Fibroblast of skin of left quadriceps (primary cell): ENCODE measurements around the gene ZNF18.

Source experiments
- DNase-seq, 2 experiments: peaks; one replicate each; pipeline ENCODE4 v3.0.0-alpha.2; 2013; ENCODE audit warnings: low read depth in 2 of 2

Gene ZNF18, protein sequence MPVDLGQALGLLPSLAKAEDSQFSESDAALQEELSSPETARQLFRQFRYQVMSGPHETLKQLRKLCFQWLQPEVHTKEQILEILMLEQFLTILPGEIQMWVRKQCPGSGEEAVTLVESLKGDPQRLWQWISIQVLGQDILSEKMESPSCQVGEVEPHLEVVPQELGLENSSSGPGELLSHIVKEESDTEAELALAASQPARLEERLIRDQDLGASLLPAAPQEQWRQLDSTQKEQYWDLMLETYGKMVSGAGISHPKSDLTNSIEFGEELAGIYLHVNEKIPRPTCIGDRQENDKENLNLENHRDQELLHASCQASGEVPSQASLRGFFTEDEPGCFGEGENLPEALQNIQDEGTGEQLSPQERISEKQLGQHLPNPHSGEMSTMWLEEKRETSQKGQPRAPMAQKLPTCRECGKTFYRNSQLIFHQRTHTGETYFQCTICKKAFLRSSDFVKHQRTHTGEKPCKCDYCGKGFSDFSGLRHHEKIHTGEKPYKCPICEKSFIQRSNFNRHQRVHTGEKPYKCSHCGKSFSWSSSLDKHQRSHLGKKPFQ

DNA sequence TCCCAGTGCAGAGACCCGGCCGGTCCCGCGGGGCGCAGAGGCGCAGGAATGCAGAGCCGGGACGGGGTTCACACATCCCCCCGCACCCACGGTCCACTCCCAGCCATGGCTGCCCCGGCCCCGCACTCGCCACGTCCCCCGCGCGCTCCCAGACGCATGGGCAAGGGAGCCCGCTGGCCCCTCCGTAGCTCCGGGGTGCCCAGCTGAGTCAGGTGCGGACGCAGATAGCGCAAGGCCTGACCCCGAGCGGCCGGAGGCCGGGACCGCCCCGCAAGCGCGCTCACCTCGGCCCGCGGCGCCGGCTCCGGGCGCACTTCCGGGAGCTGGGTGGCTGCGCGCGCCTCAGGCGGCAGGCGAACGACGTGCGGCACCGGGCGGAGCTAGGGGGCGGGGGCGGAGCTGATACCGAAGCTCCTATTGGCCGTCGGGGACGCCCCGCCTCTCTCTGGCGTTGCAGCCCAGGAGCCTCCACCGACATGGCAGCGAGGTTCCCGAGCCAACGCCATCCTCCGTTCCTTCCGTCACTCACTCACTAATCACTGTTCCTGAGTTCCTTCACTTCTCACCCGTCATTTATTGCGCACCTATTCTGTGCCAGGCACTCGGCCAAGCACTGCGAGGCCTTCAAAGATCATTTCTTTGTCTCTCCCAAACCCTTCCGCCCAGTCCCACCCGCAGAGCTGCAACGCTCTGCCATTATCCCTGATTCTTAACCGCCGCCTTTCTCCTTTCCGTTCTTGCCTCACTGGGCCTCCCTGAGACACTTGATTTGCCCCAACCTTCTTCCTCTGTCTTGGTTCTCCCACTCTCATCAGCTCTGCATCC is at the start of gene ZNF18:
Gene ZNF18 (minus strand): TSS at position 329 of the 825 bp plus-strand sequence. CDS start 4,646 bp downstream, outside the sequence.
- DNase-seq: peak; percentile 79 to 80

DNA sequence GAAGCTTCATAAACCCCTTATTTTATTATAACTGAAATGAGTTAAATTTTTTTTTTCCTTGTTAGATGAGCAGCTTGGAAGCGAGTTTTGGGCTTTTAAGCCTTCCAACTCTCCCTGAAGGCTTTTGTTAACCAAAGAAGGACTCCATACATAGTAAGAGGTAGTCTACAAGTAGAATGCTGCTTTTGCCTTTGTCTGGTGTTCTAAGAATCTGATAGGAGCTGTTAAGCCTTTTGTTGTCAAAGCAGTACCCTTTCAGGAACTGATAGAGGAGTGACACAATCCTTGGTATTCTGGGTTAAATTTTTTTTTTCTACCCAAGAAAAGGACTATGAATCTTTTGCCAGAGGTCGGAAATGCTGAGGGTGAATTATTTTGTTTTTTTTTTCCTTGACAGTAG is 49.5 kb upstream of the ZNF18 start:
- no peak for DNase-seq

DNA sequence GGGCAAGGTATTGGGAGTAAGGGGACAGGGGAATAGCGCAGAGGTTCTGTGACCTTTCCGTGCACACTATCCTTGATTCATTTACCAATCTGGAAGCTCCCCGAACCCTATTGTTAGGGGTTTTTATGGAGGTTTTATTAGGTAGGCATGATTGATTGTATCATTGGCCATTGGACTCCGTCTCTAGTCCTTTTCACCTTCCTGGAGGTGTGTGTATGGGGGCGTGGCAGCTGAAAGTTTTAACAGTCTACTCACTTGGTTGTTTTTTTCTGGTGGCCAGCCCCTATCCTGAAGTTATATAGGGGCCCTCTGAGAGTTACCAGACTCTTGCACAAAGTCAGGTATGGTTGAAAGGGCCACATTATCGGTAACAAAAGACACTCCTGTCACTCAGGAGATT is 46.4 kb upstream of the ZNF18 start:
- DNase-seq: no peak

DNA sequence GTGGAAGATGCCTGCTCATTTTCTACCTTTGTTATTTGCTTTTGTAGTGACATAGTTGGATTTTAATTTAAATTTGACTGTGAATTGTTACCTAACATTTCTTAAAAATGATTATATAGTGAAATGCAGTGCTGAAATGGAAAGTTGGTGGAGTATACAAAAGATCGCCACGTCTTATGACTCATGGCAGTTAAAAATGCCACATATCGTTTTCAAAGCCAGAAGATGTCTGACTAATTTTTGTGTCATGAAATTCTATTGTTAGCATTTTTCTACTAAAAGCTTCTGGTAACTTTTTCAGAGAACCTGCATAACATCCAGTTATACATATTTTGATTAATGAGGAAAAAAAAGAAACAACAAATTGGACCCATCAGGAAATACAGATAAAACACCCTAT is 44.0 kb upstream of the ZNF18 start:
- DNase-seq: peak; percentile 45 to 58

DNA sequence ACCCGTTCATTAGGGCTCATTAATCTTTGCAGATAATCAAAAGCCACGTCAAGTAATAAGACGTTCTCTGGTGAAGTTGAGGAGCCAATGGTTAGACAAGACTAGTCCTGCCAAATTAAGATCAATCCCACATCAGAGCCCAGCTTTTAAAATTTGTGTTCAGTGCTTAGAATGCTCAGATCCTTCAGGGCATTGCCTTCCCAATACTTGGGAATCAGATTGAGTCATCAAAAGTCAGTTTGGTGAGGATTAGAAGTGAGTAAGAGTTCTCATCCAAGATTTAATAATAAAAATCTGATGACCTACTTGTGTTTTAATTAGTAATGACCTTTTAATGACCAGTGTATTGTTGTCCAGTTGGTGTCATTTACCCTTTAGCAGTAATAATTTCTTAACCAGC is 43.2 kb upstream of the ZNF18 start:
- DNase-seq: no peak

DNA sequence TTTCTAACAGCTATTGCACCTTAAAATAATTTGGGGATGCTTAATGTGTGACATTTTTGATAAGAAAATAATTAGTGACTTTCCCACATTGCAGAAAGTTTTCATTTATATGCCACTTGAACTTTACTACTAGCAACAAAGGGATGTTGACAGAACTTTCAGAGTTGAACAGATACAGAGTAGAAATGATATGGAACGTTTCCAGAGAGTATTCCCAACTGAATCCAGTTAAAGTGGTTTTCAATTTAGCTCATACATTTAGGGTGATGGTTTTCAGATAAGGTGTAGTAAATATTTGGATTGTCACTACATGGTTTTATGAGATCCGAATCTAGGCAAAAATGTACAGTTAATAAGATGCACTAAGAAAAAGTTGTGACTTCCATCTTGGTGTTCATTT is 40.7 kb upstream of the ZNF18 start:
- DNase-seq: no peak

DNA sequence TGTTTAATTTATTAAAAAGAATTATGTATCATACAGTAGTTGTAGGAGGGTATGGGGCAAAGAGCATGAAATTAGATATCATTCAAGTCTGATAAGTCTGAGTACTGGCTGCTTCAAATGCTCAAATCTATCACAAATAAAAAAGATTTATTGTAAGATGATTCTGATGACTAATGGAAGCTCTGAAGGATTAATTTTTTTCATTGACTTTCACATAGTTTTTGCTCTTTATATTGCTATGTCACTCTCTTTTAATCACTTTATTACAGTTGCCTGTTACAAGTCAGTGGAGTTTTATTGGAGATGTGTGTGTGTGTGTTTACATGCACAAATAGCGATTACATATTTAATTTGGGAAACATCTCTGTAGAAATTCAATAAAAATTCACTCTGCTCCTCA is 38.4 kb upstream of the ZNF18 start:
- no peak for DNase-seq

DNA sequence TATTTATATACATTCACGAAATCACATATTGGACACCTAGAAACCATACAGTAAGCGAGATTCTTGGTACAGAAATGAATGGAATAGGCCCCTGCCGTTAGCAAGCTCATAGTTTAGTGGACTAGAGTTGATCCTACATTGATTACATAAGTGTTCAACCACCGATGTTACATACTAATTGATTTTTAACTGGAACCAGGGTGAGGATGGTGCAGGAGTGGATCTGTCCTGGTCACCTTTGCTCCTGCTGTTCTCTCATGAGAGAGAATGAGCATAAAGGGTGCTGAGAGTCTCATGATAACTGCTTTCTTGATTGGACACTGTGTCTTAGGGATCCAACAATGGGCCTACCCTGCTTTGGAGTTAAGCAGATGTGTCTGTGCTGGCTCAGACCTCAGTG is 37.3 kb upstream of the ZNF18 start:
- no peak for DNase-seq

DNA sequence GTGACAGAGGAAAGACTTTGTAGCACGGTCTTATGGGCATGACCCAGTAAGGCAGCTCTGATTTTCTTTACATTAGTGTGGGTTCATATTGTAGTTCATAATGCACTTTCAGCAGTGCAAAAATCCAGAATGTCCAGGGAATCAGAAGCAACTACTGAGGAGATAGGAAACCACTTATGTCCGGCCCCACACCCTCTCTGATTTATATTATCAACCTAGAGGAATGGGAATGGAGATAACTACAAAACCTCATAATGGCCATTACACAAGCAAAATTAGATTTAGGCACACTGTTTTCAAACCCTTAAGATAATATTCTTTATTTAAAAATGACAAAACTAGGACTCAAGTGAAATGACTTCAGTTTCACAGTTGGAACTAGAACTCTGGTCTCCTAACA is 31.3 kb upstream of the ZNF18 start:
- no peak for DNase-seq

DNA sequence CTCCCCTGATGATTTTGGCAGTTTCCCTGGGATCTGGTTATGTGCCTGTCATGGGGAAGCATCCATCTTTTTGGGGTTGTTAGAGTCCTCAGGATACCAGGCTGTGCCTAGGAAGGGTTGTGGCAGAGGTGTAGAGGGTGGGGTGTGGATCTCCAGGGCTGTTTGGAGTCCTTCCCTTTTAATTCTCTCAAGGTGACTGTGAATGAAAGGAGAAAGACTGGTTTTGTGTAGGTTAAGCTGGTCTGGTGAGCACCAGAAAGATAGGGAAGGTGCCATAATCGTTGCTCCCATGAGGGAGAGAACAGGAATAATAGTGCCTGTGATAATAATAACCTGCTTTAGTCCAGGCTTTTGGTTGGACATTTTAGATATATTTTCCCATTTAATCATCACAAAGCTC is 30.4 kb upstream of the ZNF18 start:
- no peak for DNase-seq

DNA sequence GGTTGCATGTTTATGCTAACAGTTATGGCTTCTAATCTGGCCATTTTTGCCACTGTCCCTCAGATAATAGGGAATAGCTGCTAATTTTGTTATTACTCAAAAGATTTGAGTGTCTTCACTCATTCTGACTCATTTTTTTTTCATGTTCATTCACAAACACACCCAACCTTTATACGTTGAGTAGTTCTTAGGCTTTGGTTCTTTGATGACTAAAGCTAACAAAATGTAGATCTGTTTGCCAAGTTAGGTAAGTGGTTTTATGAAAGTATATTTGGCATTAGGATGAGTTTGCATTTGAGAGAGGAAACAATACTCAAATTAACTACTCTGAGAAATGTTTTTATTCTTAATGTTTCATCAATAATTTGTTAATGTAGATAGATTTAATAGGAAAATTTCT is 27.1 kb upstream of the ZNF18 start:
- DNase-seq: peak in 1 of 2 experiments; percentile 17

DNA sequence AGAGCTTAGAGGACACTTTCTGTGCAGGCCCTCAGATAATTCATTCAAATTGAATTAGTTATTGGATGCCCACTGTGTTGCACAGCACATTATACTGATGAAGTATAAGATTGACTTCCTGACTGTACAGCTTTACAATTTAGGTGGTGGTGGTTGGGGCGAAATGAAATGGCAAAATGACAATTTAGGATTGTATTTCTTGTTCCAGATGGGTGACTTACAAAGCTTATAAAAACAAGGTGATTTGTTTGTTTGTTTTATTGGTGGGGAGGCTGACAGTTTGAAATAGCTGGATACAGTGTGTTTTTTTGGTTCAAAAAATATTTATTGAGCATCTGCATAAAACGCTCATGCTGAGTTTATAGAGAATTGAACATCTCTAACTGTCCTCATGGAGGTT is 25.0 kb upstream of the ZNF18 start:
- no peak for DNase-seq

DNA sequence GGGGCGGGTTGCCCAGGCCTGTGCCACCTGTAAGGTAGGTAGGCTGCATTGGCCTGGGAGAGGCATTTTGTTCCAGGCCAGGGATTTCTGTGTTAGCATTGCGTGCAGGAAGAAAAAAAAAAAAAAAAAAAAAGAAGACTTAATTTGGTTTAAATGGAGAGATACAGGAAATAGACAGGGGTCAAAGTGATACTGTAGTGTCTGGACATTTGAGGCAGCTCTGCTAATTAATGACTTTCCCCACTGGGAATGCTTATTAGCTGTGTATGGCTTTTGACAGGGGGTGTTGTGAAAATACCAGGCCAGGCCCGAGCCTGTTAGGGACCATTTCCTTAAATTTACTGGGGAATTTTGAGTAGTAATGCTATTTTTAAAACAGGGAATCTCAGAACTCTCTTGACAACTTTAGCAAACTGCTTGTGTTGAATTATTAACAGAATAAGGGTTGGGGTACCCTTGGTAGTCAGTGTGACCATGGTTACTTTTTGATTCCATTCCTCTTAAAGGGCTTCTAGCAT is 24.4 kb upstream of the ZNF18 start:
- DNase-seq: no peak

DNA sequence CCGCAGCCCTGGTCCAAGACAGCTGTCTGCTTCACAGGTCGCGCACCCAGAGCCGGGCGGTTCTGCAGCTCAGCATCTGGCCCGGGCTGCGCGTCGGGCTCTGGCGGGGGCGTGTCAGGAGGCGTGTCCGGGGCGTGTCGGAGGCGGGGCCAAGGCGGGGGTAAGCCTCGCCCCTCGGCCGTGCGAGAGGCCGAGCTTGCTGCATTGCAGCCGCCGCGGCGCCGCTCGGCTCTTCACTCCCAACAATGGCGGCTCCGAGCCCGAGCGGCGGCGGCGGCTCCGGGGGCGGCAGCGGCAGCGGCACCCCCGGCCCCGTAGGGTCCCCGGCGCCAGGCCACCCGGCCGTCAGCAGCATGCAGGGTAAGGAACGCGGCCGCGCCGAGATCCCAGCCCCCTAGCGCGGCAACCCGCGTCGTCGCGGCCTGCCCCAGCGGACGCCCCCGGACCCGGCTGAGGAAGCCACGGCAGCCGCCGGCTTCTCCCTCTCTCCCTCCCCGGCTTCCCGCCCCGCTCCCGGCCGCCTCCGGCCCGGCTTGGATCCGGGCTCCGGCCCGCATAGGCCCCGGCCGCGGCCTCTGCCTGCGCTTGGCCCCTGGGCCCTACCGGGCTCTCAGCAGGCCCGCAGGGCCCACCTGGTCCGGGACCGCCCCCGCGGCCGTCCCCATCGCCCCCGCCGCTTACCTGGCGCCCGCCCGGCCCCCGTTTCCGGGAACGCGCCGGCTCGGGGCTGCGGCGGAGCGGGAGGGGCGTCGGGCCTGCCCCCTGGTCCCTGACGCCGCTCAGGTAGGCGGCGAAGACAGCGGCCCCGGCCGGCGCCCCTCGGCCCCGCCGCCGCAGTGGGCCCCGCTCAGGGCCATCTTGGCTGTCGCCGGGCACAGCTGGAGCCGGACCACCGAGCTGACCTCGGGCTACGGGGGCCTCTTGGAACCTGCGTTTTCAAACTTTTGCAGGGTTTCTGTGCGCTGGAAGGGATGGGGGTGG is 23.7 kb upstream of the ZNF18 start, which contains the start of gene MAP2K4:
Gene MAP2K4 (plus strand): TSS at position 236 of the 981 bp plus-strand sequence. CDS start 10 bp downstream, at position 246.
- DNase-seq: peak; percentile 66 to 73

DNA sequence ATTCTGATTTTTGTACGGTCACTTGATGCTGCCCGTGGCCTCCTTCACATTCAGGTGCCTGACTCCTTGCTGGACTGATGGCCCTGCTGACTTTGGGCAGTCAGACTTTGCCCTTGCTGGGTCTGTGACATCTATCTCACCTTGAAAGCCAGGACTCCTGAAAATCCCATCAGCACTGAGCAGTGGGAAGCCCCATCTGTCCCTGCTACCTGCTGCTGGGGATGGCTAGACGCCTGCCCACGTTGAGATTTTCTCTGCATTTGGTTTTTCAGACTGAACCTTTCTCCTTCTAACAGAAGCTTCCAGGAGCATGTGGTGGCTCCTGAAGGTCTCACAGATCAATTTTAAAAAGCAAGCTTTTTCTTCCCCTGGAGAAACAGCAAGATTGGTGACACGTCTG is 10.2 kb upstream of the ZNF18 start:
- no peak for DNase-seq

DNA sequence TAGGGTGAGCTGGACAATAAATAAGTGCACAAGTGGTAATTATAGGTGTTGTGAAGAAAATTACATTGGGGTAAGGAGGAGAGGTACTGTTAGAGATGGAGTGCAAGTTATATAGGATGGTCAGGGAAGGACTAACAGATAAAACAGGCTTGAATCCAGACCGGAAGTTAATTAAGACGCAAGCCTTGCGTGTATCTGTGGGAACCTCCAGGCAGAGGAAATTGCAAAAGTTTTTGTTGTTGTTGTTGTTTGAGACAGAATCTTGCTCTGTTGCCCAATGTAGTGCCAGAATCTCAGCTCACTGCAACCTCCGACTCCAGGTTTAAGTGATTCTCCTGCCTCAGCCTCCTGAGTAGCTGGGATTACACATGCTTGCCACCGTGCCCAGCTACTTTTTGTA is 2.4 kb upstream of the ZNF18 start:
- no peak for DNase-seq

DNA sequence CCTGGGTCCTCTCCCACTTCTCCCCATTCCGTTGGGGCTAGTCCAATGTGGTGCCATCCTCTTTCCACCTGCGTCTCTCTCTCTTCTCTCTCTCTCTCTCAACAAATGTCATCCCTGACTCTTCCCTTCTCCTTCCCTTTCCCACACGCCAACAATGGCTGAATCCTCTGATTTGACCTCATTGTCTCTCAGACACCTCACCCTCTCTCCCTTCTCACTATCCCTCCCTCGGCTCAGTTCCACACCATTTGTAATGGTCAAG is 628 bp upstream of the ZNF18 start:
- no peak for DNase-seq

DNA sequence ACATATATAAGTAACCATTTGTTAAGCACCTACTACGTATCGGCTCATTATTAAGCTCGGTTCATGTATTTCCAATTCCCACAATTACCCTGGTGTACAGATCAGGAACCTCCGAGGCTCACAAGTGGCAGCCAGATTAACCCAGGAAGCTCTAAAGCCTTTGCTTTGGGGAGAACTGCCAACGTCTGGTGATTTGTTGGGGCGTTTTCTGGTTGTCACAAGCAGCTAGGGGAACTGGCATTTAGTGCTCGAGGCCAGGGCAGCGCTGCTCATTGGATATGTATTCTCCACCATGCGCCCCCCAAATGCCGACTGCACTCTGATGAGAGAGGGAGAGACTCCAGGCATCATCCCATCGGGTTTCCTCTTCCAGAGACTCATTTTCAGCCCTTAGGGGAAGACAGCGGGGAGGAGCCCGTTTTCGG is 541 bp downstream of the ZNF18 start:
- DNase-seq: peak in 1 of 2 experiments; percentile 7

DNA sequence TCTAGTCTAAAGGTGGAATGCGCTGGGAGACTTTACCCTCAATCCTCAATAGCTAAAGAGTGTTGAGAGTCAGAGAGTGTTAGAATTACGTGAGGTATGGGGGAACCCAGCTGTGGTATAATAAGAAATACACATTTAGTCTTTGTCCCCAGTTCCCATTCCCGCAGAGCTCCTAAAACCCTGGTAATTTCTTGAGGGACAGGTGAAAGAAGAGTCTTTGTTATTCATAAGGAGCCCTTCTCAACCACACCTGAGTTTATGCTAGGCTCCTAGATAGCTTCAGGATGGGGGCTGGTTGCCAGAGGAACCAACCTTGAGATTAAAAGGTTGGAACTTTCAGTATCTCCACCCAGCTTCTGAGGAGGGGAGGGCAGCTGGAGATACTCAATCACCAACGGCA is 5.8 kb downstream of the ZNF18 start:
- DNase-seq: no peak

DNA sequence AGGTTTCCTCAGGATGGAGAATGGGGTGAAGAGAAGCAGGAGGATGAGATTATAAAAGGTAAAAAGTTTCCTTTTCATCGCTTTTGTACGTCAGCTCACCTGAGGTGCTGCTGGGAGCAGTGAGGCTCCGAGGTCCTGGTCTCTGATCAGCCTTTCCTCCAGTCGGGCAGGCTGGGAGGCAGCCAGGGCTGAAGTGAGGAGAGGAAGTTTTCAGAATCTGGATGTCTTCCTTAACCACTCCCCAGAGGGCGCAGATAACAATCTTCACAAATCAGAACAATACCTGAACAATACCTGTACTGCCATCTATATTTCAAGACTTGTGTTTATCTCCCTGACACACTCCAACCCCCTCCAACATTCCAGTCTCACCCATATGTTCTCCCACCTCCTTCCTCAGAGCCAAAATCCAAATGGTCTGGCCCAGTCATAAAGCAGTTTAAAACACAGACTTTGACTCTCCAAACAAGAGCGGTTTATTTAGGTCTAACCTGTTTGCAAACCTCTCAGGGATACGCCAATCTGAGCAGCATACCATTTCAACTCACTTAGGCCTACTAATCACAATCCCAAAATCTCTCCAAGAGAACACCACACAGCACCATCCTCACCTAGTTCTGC is 6.8 kb downstream of the ZNF18 start:
- no peak for DNase-seq

DNA sequence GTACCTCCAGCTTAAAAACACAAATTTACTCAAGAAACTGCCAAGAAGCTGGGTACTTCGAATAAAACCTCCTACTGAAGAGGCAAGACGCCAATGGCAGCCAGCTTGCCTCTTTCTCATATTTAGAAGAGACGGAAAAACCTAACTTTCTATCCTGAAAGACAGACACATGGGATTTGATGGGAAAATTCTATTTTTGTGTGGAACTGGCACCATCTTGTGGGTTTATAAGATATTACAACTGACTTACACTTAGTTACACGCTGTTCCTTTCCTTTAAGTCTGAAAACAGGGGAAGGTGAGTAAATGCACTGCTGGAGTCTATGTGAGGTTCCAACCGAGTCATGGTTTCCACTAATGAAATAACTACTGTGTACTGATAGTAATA is 10.3 kb downstream of the ZNF18 start:
- DNase-seq: peak; percentile 12 to 20
